T-helper 9 cell (primary cell): Measurements from ENCODE around the gene TXNDC8.
"Not testable (repeated sequence)": the region's sequence is repeated elsewhere in the genome, so short reads cannot be mapped to it uniquely, and the experiment has no call there.

Experiments
- DNase-seq: peaks from one replicate; pipeline ENCODE4 v3.0.0-alpha.2; 2020
- total RNA-seq, 2 donors: gene quantifications; one replicate each; lab custom pipeline; 2026; lab: John Stamatoyannopoulos, UW

Gene TXNDC8
- 0 reads per million in 2 donors for total RNA-seq

DNA sequence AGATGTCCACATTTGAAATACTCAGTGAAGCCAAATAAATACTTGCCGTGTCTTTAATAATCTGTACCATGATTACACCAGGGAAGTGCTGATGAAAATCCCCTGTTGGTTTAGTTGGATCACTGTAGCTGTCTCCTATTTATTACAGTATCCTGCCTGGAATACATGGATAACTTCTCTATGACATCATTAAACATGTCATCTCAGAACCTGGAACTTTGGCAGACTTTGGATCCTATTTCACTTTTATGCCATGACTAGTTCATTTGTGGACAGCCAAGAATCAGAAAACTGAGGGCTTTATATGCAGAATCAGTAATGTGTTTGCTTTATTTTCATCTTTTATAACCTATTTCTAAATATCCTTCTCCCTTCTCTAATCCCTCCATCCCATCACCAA lies at the start of gene TXNDC8:
Gene TXNDC8, minus strand, starts transcription at position 137 of the 400 bp plus-strand sequence.
- DNase-seq = no peak

DNA sequence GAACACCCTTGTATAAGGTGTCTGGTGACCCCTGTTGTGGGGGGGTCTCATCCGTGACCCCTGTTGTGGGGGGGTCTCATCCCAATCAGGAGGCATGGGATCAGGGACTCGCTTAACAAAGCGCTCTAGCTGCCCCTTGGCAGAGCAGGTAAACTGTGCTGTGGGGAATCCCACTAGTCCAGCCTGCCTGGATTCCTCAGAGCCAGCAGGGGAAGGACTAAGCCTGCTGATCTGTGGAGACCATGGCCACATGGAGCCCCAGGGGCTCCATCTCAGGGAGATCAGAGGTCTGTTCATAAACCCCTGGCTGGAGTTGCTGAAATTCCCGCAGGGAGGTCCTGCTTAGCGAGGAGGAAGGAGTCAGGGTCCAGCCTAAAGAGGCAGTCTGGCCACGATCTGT lies 45.8 kb upstream of the TXNDC8 start:
- DNase-seq = no peak

DNA sequence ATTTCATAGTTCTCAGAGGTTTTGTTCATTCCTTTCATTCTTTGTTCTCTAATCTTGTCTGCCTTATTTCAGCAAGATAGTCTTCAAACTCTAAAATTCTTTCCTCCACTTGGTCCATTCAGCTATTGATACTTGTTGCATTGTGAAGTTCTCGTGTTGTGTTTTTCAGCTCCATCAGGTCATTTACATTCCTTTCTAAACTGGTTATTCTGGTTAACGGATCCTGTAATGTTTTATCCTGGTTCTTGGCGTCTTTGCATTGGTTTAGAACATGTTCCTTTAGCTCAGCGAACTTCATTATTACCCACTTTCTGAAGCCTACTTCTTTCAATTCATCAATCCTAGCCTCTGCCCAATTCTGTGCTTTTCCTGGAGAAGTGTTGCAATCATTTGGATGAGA lies 45.1 kb upstream of the TXNDC8 start:
- DNase-seq = no peak

DNA sequence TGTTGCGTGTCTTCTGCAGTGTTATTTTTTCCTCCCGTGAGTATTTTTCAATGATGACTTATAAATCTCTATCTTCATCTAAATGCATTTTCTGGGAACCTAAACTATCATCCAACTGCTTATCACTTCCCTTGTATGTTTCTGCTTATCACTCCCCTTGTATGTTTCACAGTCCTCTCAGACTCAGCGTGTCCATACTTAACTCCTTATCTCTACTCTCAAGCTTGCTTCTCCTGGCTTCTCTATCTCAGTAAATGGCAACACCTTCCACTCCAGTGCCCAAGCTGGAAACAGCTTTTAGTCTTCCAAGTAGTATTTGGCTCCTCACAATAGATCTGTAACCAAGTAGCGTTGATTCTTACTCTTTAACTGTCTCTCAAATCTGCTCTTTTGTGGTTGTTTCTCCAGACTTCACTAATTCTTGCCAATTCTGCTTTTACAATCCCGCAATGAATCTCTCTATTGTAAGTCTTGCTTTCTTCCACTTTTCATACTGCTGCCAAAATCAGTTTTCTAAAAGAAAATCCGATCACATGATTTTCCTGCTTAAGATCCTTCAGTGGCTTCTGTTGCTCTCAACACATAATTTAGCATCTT lies 33.8 kb upstream of the TXNDC8 start:
- DNase-seq = no peak

DNA sequence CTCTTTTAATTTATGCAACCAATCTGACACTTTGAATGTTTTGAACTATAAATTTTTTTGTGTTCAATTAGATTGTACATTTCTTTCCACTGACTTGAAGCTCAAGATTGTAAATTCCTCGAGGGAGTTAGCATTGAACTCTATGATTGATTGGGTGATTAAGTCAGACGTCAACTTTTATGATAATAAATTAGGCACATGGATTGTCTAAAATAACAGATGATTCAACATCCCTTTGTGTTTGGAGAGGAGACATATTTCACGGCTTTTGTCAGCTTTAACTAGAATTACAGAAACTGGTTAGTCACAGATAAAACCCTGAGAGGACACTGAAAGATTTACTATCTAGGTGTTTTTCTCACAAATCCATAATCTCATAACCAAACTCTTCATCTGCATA lies 32.7 kb upstream of the TXNDC8 start:
- DNase-seq = no peak

DNA sequence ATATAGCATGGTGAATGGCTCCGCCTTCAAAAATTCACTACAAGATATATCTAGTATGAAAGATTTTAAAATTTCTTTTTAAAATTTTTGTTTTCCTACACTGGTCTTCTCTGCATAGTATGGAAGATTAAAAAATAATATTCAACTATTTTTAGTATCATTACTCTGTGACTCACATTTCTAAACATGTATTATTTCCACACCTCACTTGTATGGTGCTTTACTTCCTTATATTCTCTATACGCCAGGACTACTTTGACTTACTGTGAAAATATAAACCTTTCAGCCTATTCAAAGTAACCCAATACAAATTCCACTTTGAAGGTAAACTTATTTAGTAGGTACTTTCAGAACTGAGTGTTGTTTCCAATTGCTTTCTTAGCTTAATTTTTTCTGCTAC lies 26.8 kb upstream of the TXNDC8 start:
- DNase-seq = no peak

DNA sequence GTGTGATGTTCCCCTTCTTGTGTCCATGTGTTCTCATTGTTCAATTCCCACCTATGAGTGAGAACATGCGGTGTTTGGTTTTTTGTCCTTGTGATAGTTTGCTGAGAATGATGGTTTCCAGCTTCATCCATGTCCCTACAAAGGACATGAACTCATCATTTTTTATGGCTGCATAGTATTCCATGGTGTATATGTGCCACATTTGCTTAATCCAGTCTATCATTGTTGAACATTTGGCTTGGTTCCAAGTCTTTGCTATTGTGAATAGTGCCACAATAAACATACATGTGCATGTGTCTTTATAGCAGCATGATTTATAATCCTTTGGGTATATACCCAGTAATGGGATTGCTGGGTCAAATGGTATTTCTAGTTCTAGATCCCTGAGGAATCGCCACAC lies 21.3 kb upstream of the TXNDC8 start:
- not testable (repeated sequence) for DNase-seq

DNA sequence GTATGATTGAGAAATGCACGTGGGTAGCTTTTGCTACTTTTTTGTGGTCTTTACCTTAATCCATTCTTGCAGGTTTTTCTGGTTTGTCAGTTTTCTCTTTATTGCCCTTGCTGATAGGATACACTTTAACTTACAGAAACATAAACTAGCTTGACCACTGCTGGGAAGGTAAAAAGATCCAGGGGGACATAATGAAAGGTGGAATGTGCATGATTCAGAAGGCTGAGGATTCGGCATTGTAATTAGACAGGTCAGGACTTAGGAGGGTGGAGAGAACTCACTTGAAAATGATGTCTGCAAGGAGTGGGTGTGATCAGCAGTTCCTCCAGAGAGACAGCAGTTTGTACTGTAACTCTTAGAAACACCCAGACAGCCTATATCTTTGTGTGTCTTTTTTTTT lies 19.8 kb upstream of the TXNDC8 start:
- DNase-seq = no peak

DNA sequence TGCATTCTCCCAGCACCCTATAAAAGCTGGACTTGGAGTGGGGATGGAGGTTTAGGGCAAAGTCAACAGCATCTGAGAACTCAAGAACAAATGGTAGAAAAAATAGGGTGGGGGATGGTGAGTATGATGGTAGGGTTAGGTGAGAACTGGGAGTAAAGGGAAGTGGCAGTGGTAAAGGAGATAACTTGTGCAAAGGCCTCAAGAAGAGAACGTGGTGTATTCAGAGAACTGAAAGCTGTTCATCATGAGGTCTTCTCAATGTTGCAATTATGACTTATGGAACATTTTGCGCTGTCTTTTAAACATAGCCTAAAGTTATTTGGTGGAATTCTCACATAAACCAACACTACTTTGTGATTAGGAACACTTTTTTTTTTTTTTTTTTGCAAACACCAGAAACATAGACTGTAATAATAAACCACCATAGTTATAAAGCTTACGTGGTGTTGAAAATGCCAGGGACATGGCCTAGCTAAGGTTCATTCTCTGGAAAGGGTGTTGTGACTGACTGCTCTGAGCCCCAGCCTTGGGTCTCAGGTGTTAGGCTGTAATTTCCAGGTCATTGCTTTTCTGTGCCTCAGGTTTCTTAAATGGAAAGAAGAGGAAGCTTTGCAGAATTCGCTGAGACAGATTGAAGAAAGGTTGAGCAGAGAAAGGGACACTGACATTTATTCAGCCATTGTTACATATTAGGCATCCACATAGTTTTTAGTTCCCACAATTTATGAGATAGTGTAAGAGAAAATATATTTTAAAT lies 19.2 kb upstream of the TXNDC8 start:
- no peak for DNase-seq

DNA sequence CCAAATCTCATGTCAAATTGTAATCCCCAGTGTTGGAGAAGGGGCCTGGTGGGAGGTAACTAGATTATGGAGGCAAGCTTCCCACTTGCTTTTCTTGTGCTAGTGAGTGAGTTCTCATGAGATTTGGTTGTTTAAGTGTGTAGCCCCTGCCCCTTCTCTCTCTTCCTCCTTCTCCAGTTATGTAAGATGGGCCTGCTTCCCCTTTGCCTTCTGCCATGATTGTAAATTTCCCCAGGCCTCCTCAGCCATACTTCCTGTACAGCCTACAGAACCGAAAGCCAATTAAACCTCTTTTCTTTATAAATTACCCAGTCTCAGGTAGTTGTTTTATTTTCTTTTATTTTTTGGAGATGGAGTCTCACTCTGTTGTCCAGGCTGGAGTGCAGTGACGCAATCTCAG lies 18.2 kb upstream of the TXNDC8 start:
- no peak for DNase-seq

DNA sequence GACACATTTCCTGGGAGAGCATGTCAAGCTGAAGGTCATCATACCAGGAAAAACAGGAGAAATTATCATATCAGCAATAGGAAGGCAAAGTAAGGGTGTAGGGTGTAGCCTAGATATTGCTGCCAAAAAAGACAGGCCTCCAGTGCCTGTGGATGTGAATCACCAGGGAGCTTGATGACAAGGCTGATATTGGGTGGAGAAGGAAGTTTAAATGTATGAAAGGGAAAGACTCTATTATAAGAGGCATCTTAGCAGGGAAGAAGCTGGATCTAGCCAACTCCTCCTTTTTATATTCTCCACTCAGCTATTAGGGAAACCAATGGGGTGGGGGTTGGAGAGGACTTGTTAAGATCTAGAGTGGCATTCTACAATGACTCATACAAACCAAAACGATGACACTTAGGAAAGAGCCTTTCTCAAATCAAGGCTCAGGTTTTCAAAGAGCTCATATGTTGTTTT lies 13.4 kb upstream of the TXNDC8 start:
- no peak for DNase-seq

DNA sequence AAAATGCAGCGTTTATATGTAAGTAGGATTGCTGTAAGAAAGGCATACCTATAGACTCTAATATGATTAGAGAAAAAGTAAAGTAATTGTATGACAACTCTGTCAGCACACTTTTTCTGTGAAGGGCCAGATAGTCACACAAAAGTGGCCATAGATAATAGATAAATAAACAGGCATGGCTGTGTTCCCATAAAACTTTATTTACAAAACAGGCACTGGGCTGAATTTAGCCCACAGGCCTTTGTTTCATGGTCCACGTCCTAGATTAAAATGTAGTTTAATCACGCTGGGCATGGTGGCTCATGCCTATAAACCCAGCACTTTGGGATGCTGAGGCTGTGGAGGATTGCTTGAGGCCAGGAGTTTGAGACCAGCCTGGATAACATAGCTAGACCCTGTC lies 8.7 kb upstream of the TXNDC8 start:
- no peak for DNase-seq

DNA sequence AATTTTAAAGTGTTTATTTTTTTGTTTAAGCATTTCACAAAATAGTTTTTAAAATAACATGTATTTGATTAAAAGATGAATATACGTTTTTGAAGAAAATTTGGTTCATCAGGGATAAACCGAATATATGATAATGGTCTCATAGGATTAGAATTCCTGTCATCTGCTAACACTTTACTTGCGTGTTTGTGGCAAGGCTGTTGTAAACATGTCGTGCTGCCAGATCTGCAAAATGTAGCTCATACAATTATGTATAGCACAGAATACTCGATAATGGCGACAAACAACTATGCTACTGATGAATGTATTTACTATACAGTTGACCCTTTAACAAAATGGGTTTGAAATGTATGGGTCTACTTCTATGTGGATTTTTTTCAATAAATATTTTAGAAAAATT lies 7.2 kb upstream of the TXNDC8 start:
- DNase-seq = no peak

DNA sequence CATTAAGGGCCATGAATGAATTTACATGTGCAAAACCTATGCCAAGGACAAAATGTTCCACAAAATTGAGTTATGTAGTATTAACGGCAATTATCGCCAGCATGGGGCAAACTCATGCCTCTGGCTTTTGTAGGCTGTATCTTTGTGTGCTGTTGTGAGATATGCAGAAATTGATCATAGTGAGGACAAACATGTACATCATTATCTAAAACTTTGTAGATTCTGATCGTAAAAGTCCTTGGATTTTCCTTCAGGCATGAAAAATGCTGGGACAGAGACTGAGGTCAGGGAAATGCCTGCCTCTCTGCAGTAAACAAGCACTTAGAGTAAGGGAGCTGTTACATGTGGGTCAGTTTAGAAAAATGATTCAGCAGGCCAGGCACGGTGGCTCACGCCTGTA lies 5.9 kb upstream of the TXNDC8 start:
- DNase-seq = no peak

DNA sequence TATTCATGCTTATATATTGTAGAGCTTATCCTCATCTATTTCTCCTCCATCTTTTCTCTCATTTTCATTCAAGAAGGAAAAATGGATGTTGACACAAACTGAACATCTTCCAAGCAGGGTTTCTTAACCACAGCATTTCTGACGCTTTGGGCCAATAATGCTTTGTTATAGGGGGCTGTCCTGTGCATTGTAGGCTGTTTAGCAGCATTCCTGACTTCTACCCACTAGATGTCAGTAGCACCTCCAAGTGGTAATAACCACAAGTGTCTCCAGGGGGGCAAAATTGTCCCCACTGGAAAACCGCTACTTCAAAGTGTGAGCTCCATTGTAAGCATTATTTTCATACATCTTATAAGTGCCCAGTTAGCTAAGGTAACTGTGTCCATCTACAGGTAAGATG lies 2.6 kb upstream of the TXNDC8 start:
- no peak for DNase-seq

DNA sequence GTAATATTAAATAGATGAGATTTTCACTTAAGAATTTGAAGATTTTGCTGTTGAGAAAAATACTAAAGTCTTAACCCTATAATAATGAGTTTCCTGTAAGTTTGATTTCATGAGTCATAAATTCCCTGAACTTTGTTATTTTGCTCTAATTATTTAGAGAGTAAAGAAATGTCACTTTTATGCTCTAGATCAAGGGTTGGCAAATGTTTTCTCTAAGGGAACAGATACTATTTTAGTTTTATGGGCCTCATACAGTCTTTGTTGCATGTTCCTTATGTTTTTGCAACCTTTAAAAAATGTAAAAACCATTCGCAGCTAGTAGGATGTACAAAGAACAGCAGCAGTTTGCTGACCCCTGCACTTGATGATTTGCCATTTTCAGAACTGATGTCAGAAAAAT lies 480 bp upstream of the TXNDC8 start:
- no peak for DNase-seq

DNA sequence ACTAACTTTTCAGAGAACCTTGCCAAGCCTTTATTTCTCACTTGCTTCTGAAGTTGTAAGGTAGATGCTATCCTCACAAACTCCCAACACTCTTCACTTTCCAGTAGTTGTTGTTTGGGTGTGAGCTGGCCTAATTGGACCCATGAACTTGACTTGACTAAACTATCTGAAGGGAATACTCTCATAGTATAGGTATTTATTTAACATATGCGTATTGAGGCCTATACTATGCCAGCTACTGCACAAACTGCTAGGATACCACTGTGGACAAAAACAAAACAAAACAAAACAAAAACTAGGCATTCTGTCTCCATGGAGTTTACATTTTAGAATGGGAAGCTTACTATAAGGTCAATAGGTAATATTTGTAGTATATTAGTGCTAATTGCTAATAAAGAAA lies 1.3 kb downstream of the TXNDC8 start:
- no peak for DNase-seq

DNA sequence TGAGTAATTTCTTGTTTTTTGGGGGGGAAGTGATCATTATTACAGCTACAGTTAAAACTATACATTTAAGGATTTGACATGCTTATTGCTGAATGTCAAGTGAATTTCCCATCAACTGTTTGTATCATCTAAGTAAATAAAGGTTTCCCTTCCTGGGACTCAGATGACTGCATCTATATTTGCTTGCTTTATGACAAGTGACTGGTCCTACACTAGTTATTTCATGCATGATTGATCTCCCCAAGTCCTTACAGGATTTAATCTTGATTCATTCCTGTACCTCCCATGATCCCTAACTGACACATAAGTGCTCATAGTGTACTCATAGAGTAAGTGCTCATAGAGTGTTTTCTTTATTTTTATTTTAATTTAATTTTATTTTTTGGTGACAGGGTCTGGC lies 2.8 kb downstream of the TXNDC8 start:
- DNase-seq = no peak

DNA sequence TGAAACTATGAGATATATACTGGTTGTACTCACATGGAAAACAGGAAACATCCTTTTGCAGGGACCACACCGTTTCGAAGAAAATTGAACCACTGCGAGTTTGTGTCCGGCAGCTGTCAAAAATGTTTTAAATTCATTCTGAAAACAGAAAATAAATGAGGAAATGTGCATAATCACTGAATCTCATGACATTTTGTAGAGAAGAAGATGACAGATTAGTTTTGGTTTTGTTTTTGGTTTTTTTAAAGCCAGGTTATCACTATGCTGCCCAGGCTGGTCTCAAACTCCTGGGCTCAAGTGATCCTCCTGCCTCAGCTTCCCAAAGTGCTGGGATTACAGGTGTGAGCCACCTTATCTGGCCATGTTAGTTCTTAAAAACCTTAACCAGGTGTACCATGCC lies 3.5 kb downstream of the TXNDC8 start:
- no peak for DNase-seq

DNA sequence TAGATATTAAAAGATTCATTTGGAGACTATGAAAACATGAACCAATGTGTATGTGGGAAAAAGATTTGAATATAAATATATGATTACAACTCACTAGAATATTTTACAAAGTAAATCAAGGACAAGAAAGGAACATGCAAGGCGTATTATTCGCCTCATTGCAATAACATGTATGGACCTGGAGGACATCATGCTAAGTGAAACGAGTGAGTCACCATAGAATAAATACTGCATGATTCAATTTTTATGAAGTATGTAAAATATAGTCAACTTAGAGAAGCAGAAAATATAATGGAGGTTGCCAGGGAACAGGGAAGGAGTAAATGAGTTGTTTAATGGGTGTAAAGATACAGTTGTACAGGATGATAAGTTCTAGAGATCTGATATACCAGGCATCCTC lies 4.9 kb downstream of the TXNDC8 start:
- DNase-seq = no peak

DNA sequence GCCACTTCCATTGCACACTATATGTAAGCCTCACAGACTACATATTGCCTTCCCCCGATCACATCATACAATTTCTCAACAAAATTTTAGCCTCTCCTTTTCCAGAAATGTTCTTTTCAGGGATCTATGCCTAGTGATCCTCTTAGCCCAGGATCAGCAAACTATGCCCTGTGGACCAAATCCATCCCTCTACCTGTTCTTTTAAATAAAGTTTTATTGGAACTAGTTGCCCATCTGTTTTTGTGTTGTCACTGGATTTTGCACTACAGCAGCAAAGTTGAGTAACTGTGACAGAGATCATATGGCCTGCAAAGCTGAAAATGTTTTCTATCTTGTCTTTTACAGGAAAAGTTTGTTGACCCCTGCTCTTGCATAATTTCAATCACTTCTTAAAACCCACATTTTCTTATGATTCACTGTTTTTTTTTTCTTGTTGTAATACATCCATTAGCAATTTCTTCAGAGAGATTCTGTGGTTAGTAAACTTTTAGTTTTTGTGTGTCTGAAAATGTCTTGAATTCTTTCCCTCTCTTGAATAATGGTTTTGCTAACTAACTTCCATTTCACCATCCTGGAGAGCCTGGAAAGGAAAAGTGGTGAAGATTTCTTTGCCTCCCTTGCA lies 7.1 kb downstream of the TXNDC8 start:
- no peak for DNase-seq

DNA sequence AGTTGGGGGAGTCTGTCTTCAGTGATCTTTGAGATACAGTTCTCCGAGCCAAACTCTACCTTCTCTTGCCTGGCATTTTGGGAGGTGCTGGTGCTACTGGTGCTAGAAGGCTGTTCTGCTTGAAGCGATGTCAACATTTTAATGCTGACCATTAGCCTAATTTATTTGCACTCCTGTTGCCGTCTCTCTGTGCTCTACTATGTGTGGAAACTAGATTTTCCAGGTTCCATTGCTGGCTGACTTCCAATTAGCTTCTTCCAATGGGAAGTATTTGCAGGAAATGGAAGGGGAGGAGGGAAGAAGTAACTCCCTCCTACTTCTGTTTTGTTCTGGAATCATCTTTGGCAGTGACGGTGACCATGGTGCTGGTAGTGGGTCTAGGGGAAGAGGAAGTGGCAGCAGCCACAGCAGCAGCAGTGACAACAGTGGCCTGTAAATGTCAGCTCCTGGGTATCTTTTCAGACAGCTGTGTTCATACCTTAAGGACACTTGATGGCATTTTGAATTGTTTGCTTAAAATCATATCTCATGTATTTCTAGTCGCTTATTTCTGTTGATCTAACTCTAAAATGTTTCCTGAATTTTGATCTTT lies 7.9 kb downstream of the TXNDC8 start:
- DNase-seq = no peak

DNA sequence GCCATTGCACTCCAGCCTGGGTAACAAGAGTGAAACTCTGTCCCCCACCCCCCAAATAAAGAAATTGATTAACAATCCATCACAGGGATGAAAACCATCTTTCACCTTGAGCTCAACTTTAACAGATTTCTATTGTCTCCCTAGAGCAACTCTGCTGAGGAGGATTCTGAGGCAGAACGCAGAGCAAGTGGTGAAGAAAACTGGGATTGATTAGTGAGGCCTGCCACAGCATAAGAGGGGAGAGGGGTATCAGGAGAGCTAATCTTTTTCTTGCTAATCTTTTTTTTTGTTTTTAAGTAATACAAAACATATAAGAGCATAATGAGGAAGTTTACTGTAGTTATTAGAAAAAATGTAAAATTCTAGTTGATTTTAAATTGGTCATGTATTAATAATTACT lies 8.9 kb downstream of the TXNDC8 start:
- DNase-seq = no peak

DNA sequence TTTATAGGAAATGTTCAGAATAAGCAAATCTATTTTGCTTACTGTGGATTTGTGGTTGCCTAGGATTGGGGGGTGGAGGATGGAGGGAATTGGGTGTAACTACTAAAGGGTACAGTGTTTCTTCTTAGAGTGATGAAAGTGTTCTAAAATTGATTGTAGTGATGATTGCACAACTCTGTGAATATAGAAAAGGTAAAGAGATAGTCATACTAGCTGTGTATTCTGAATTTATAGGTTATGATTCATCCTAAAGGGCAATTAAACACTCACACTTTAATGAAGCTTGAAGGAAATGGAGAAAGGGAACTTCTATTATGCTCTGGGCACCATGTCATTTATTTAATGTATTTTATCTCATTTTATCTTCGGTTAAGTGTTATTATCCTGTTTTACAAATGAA lies 9.9 kb downstream of the TXNDC8 start:
- DNase-seq = no peak
